Mesenchymal stem cell (in vitro differentiated cells and primary cell): Measurements from ENCODE around the gene PDYN.

Experiments
- DNase-seq: peaks from one replicate; pipeline ENCODE4 v3.0.0-alpha.2; 2013
- H2AFZ ChIP-seq: one replicate; pipeline ENCODE4 v1.6.1; 2013; ENCODE audit warnings: low read depth, mild to moderate bottlenecking, control low read depth, inconsistent platforms, low read length, moderate library complexity
- H2AK5ac ChIP-seq: 2 replicates; pipeline ENCODE4 v1.6.1; 2013; ENCODE audit warnings: low read length, moderate library complexity, mild to moderate bottlenecking, inconsistent platforms; ENCODE audit not compliant: severe bottlenecking
- H2BK120ac ChIP-seq: one replicate; pipeline ENCODE4 v1.6.1; 2013; ENCODE audit warnings: low read depth, mild to moderate bottlenecking, inconsistent platforms, low read length, moderate library complexity
- H2BK12ac ChIP-seq, 2 experiments: one replicate each; pipeline ENCODE4 v1.6.1; 2013; ENCODE audit warnings: inconsistent platforms in 2 of 2, low read length in 2 of 2, mild to moderate bottlenecking in 2 of 2, moderate library complexity in 2 of 2, control low read depth in 1 of 2
- H2BK15ac ChIP-seq: one replicate; pipeline ENCODE4 v1.6.1; 2013; ENCODE audit warnings: mild to moderate bottlenecking, low read depth, inconsistent platforms; ENCODE audit not compliant: poor library complexity, severe bottlenecking
- H2BK5ac ChIP-seq: 2 replicates; pipeline ENCODE4 v1.6.1; 2013; ENCODE audit warnings: low read depth, mild to moderate bottlenecking, low read length, control low read depth, inconsistent platforms; ENCODE audit not compliant: poor library complexity, severe bottlenecking
- H3K14ac ChIP-seq, 2 experiments: one replicate each; pipeline ENCODE4 v1.6.1; 2013; ENCODE audit warnings: inconsistent platforms in 2 of 2, low read length in 2 of 2, control low read depth in 1 of 2, mild to moderate bottlenecking in 1 of 2, moderate library complexity in 1 of 2
- H3K18ac ChIP-seq, 2 experiments: one replicate each; pipeline ENCODE4 v1.6.1; 2013; ENCODE audit warnings: inconsistent platforms in 2 of 2, low read length in 2 of 2, control low read depth in 1 of 2, low read depth in 1 of 2, mild to moderate bottlenecking in 1 of 2
- H3K23ac ChIP-seq, 2 experiments: one replicate each; pipeline ENCODE4 v1.6.1; 2013; ENCODE audit warnings: inconsistent platforms in 2 of 2, low read length in 2 of 2, mild to moderate bottlenecking in 2 of 2, moderate library complexity in 2 of 2, control low read depth in 1 of 2
- H3K27ac ChIP-seq: 2 replicates; pipeline ENCODE4 v1.5.1; 2013; ENCODE audit warnings: mild to moderate bottlenecking, moderate library complexity, low read length, control low read depth, inconsistent platforms; ENCODE audit not compliant: poor library complexity, severe bottlenecking
- H3K27me3 ChIP-seq, 2 experiments: 2 replicates each; pipeline versions ENCODE4 v1.6.1 to v1.7.0; 2013; ENCODE audit warnings: low read length in 2 of 2, mild to moderate bottlenecking in 2 of 2, moderate library complexity in 2 of 2, control low read depth in 1 of 2, inconsistent platforms in 1 of 2; ENCODE audit not compliant: control insufficient read depth in 1 of 2, insufficient read depth in 1 of 2
- H3K36me3 ChIP-seq, 2 experiments: 2 replicates each; pipeline versions ENCODE4 v1.6.1 to v1.7.0; 2013; ENCODE audit warnings: low read length in 2 of 2, control low read depth in 1 of 2, inconsistent platforms in 1 of 2, low read depth in 1 of 2, mild to moderate bottlenecking in 1 of 2; ENCODE audit not compliant: insufficient read depth in 2 of 2, control insufficient read depth in 1 of 2
- H3K4ac ChIP-seq, 2 experiments: one replicate each; pipeline ENCODE4 v1.6.1; 2013; ENCODE audit warnings: inconsistent platforms in 2 of 2, low read length in 2 of 2, mild to moderate bottlenecking in 2 of 2, moderate library complexity in 2 of 2, control low read depth in 1 of 2, low read depth in 1 of 2
- H3K4me1 ChIP-seq: 2 replicates; pipeline ENCODE4 v1.6.1; 2013; ENCODE audit warnings: low read depth, low read length, control low read depth; ENCODE audit not compliant: control insufficient read depth, insufficient read depth
- H3K4me2 ChIP-seq: 2 replicates; pipeline ENCODE4 v1.6.1; 2013; ENCODE audit warnings: low read length, mild to moderate bottlenecking, inconsistent platforms; ENCODE audit not compliant: poor library complexity, severe bottlenecking
- H3K4me3 ChIP-seq, 2 experiments: 2 replicates each; pipeline versions ENCODE4 v1.5.1 to v1.7.0; 2013; ENCODE audit warnings: low read length in 2 of 2, mild to moderate bottlenecking in 2 of 2, control low read depth in 1 of 2, low read depth in 1 of 2; ENCODE audit not compliant: insufficient read depth in 1 of 2
- H3K79me1 ChIP-seq: replicated peaks from 2 replicates; pipeline ENCODE4 v1.6.1; 2013; ENCODE audit warnings: mild to moderate bottlenecking, control low read depth, low read length, inconsistent platforms; ENCODE audit not compliant: poor library complexity, severe bottlenecking
- H3K9ac ChIP-seq: 2 replicates; pipeline ENCODE4 v1.7.0; 2013; ENCODE audit warnings: mild to moderate bottlenecking, low read length, moderate library complexity
- H3K9me3 ChIP-seq: 2 replicates; pipeline ENCODE4 v1.7.0; 2013; ENCODE audit warnings: mild to moderate bottlenecking, low read length; ENCODE audit not compliant: control insufficient read depth
- H4K8ac ChIP-seq: one replicate; pipeline ENCODE4 v1.6.1; 2013; ENCODE audit warnings: inconsistent platforms, mild to moderate bottlenecking, low read length, moderate library complexity
- H4K91ac ChIP-seq: one replicate; pipeline ENCODE4 v1.6.1; 2013; ENCODE audit warnings: mild to moderate bottlenecking, low read length, inconsistent platforms
- WGBS: methylation state at CpG from one replicate; pipeline ENCODE4 v1.1.7; 2013; ENCODE audit warnings: mixed read lengths; 5-methylcytosine and 5-hydroxymethylcytosine counted together

Gene PDYN

GRCh38 chr20:1942486-1943274 lies 51.2 kb downstream of the PDYN start:
- Histone ChIP-seq H3K27me3 (peaks cover 0 to 35% of the 10 kb centered on the region in 2 experiments), H3K4me1 (peaks cover 23% of the 10 kb centered on the region), H3K9me3 (no peaks in the 10 kb centered on the region), H2BK15ac (no peak overlapping the region), H2AK5ac (no peak overlapping the region), H2BK12ac (no peak overlapping the region), H2BK120ac (no peak overlapping the region), H3K27ac (no peak overlapping the region), H3K4me2 (no peak overlapping the region), H3K79me1 (peaks cover 4% of the 10 kb centered on the region), H2BK5ac (no peak overlapping the region), H3K18ac (no peak overlapping the region), H3K9ac (no peak overlapping the region), H4K8ac (no peak overlapping the region), H4K91ac (no peak overlapping the region), H2AFZ (no peak overlapping the region), H3K23ac (no peak overlapping the region), H3K4ac (no peak overlapping the region), H3K36me3 (peaks cover 9 to 19% of the 10 kb centered on the region in 2 experiments), H3K14ac (no peak overlapping the region), H3K4me3 (no peak overlapping the region)
- no peak for DNase-seq
- WGBS: 89% methylated on average over 13 of the region's 13 CpGs

DNA sequence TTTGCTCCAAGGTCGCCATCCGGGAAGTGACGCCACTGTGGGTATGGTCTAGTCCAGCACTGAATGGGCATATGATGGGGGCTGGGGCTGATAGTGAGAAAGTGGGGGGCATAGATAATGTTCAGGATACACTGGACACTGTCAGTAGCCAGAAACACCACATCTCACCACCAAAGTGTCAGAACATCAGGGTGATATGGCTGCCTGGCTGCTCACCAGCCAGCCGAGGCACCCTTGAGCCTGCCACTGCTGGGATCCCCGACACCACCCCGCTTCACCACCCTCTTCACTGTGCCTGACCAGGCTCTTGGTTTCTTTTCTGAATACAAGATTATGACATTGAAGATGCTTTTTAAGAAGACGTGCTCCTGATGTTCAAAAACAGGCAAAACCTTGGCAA lies 51.8 kb downstream of the PDYN start:
- no peak overlapping the region for H2BK120ac ChIP-seq
- no peak overlapping the region for H3K4me2 ChIP-seq
- no peak overlapping the region for H4K8ac ChIP-seq
- no peak overlapping the region for H3K23ac ChIP-seq
- WGBS: 95% methylated on average over 5 of the region's 7 CpGs
- H2BK15ac ChIP-seq: no peak overlapping the region
- peaks cover 4% of the 10 kb centered on the region for H3K79me1 ChIP-seq
- no peak overlapping the region for H2AFZ ChIP-seq
- peaks cover 19% of the 10 kb centered on the region for H3K4me1 ChIP-seq
- H3K27me3 ChIP-seq: peaks cover 0 to 29% of the 10 kb centered on the region in 2 experiments
- DNase-seq: no peak
- no peak overlapping the region for H3K4ac ChIP-seq
- H3K9ac ChIP-seq: no peak overlapping the region
- H2AK5ac ChIP-seq: no peak overlapping the region
- H3K18ac ChIP-seq: no peak overlapping the region
- no peak overlapping the region for H2BK5ac ChIP-seq
- no peaks in the 10 kb centered on the region for H3K9me3 ChIP-seq
- H3K4me3 ChIP-seq: no peak overlapping the region
- H3K14ac ChIP-seq: no peak overlapping the region
- H4K91ac ChIP-seq: no peak overlapping the region
- peaks cover 13 to 25% of the 10 kb centered on the region in 2 experiments for H3K36me3 ChIP-seq
- no peak overlapping the region for H3K27ac ChIP-seq
- no peak overlapping the region for H2BK12ac ChIP-seq

GRCh38 chr20:1941226-1941625 lies 52.6 kb downstream of the PDYN start:
- Histone ChIP-seq H2BK12ac (no peak overlapping the region), H3K27ac (no peak overlapping the region), H3K4ac (no peak overlapping the region), H3K79me1 (peaks cover 6% of the 10 kb centered on the region), H3K23ac (no peak overlapping the region), H4K8ac (no peak overlapping the region), H2BK15ac (no peak overlapping the region), H3K4me1 (peaks cover 16% of the 10 kb centered on the region), H3K9ac (no peak overlapping the region), H2AFZ (no peak overlapping the region), H4K91ac (no peak overlapping the region), H2BK120ac (no peak overlapping the region), H3K36me3 (peaks cover 21 to 33% of the 10 kb centered on the region in 2 experiments), H3K18ac (no peak overlapping the region), H2AK5ac (peak overlapping the region; percentile 12), H2BK5ac (no peak overlapping the region), H3K4me3 (peak overlapping the region in 1 of 2 experiments; percentile 53), H3K14ac (no peak overlapping the region), H3K27me3 (peaks cover 0 to 21% of the 10 kb centered on the region in 2 experiments), H3K9me3 (no peaks in the 10 kb centered on the region), H3K4me2 (no peak overlapping the region)
- DNase-seq: no peak
- 80% methylated on average over 8 of the region's 8 CpGs for WGBS

DNA sequence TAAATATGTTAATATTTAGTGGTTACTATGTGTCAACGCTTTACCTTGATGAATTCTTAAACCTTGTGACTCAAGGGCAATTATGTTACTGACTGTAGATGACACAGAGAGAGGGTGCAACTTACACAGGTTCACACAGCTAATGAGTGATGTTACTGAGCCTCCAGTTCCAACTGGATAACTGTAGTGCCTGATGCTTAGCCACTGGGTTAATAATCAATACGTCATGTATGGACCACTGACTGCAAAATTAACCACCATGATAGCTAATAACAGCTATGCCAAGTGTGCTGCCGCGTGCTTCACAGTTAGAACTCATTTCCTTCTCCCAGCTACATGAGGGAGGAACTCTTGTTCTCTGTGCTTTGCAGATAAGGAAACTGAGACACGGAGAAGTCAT lies 53.3 kb downstream of the PDYN start:
- no peaks in the 10 kb centered on the region for H3K9me3 ChIP-seq
- no peak for DNase-seq
- no peak overlapping the region for H3K4me3 ChIP-seq
- H2AFZ ChIP-seq: no peak overlapping the region
- H3K4ac ChIP-seq: no peak overlapping the region
- H3K79me1 ChIP-seq: peaks cover 6% of the 10 kb centered on the region
- no peak overlapping the region for H4K91ac ChIP-seq
- H3K23ac ChIP-seq: no peak overlapping the region
- no peak overlapping the region for H3K14ac ChIP-seq
- no peak overlapping the region for H2BK12ac ChIP-seq
- no peak overlapping the region for H4K8ac ChIP-seq
- no peak overlapping the region for H3K4me2 ChIP-seq
- no peak overlapping the region for H3K27ac ChIP-seq
- H2BK120ac ChIP-seq: no peak overlapping the region
- WGBS: 89% methylated on average over 5 of the region's 5 CpGs
- H3K18ac ChIP-seq: no peak overlapping the region
- H3K4me1 ChIP-seq: peaks cover 16% of the 10 kb centered on the region
- H2AK5ac ChIP-seq: no peak overlapping the region
- no peak overlapping the region for H2BK15ac ChIP-seq
- H3K36me3 ChIP-seq: peaks cover 28 to 38% of the 10 kb centered on the region in 2 experiments
- no peak overlapping the region for H3K9ac ChIP-seq
- H2BK5ac ChIP-seq: no peak overlapping the region
- H3K27me3 ChIP-seq: peaks cover 0 to 15% of the 10 kb centered on the region in 2 experiments
